OCI-LY3 (cell line): ENCODE measurements around the gene FLNB.
A peak's percentile ranks its signal among the peaks of the same experiment; 100 is the strongest.

Experiments
- H2AFZ ChIP-seq: fragments of 200-600, 300-600 bp; shearing (Covaris generic); 2 replicates; pipeline ENCODE4 v1.6.0; 2014; ENCODE audit warnings: antibody characterized with exemption, low read depth, low read length
- H3K27ac ChIP-seq: fragments of 200-600, 300-600 bp; sonication (generic); 2 replicates; pipeline ENCODE4 v1.5.1; 2014; ENCODE audit warnings: mild to moderate bottlenecking, low read length, moderate library complexity, mixed read lengths
- H3K27me3 ChIP-seq: fragments of 200-600, 300-600 bp; sonication (generic); 2 replicates; pipeline ENCODE4 v1.6.1; 2014; ENCODE audit warnings: low read depth, low read length, mixed read lengths
- H3K36me3 ChIP-seq: fragments of 200-600, 300-600 bp; sonication (generic); replicated peaks from 2 replicates; pipeline ENCODE3; 2014; ENCODE audit warnings: low read depth, low read length, mixed read lengths
- H3K4me1 ChIP-seq: fragments of 300-600, 200-600 bp; sonication (generic); 2 replicates; pipeline ENCODE4 v1.6.1; 2014; ENCODE audit warnings: low read length, mixed read lengths
- H3K4me2 ChIP-seq: fragments of 200-600, 300-600 bp; sonication (generic); 2 replicates; pipeline ENCODE4 v1.6.1; 2014; ENCODE audit warnings: low read length, mixed read lengths
- H3K4me3 ChIP-seq: fragments of 300-600, 200-600 bp; sonication (generic); 2 replicates; pipeline ENCODE4 v1.5.1; 2014; ENCODE audit warnings: antibody characterized with exemption, mild to moderate bottlenecking, low read length, moderate library complexity
- H3K79me2 ChIP-seq: fragments of 300-600, 200-600 bp; shearing (Covaris generic); 2 replicates; pipeline ENCODE4 v1.6.1; 2014; ENCODE audit warnings: mild to moderate bottlenecking, low read length, mixed read lengths
- H3K9ac ChIP-seq: fragments of 300-600, 200-600 bp; shearing (Covaris generic); 2 replicates; pipeline ENCODE4 v1.6.0; 2014; ENCODE audit warnings: mild to moderate bottlenecking, low read length, moderate library complexity
- H3K9me3 ChIP-seq: fragments of 200-600, 300-600 bp; shearing (Covaris generic); 2 replicates; pipeline ENCODE4 v1.6.1; 2014; ENCODE audit warnings: low read length, mixed read lengths; ENCODE audit not compliant: insufficient read depth
- H4K20me1 ChIP-seq: fragments of 200-600, 300-600 bp; sonication (generic); 2 replicates; pipeline ENCODE4 v1.6.1; 2016; ENCODE audit warnings: low read length, mixed read lengths; ENCODE audit not compliant: insufficient read depth
- CTCF ChIP-seq: fragments of 200-600, 300-600 bp; sonication (generic); IDR thresholded peaks from 2 replicates; pipeline ENCODE4 v1.5.1; 2014; ENCODE audit warnings: antibody characterized with exemption, low read length, low read depth
- EZH2phosphoT487 ChIP-seq: fragments of 200-600 bp; shearing (Covaris generic); IDR thresholded peaks from 2 replicates; pipeline ENCODE4 v1.6.1; 2018; ENCODE audit warnings: antibody characterized with exemption, mixed run types, low read depth

Gene FLNB

GRCh38 chr3:58134468-58134867 lies 126.2 kb downstream of the FLNB start:
- Histone ChIP-seq H3K79me2 (no peaks in the 10 kb centered on the region), H3K36me3 (peaks cover 8% of the 10 kb centered on the region), H3K9me3 (no peaks in the 10 kb centered on the region), H3K4me1 (no peaks in the 10 kb centered on the region), H3K27ac (no peak overlapping the region), H3K27me3 (no peaks in the 10 kb centered on the region), H4K20me1 (no peaks in the 10 kb centered on the region), H3K4me3 (no peak overlapping the region), H2AFZ (no peak overlapping the region), H3K4me2 (no peak overlapping the region), H3K9ac (no peak overlapping the region)
- TF ChIP-seq EZH2phosphoT487: no peak
- TF ChIP-seq CTCF: no peak

- Histone ChIP-seq H3K4me3 (no peak overlapping the region), H2AFZ (no peak overlapping the region), H3K79me2 (no peaks in the 10 kb centered on the region), H4K20me1 (no peaks in the 10 kb centered on the region), H3K9me3 (no peaks in the 10 kb centered on the region), H3K27ac (no peak overlapping the region), H3K4me1 (no peaks in the 10 kb centered on the region), H3K4me2 (no peak overlapping the region), H3K36me3 (peaks cover 8% of the 10 kb centered on the region), H3K27me3 (no peaks in the 10 kb centered on the region), H3K9ac (no peak overlapping the region)
- no peak for TF ChIP-seq EZH2phosphoT487
- peak; percentile 42 for TF ChIP-seq CTCF
Observed at GRCh38 chr3:58135712-58136543, 127.7 kb downstream of the FLNB start.

GRCh38 chr3:58137306-58137705 lies 129.1 kb downstream of the FLNB start:
- H3K9me3 ChIP-seq: no peaks in the 10 kb centered on the region
- H3K79me2 ChIP-seq: no peaks in the 10 kb centered on the region
- TF ChIP-seq EZH2phosphoT487 (no peak), CTCF (no peak)
- no peak overlapping the region for H3K4me2 ChIP-seq
- H4K20me1 ChIP-seq: no peaks in the 10 kb centered on the region
- no peaks in the 10 kb centered on the region for H3K27me3 ChIP-seq
- no peak overlapping the region for H3K9ac ChIP-seq
- H3K4me3 ChIP-seq: no peak overlapping the region
- no peaks in the 10 kb centered on the region for H3K4me1 ChIP-seq
- no peak overlapping the region for H2AFZ ChIP-seq
- no peak overlapping the region for H3K27ac ChIP-seq
- H3K36me3 ChIP-seq: peaks cover 8% of the 10 kb centered on the region

- Histone ChIP-seq H2AFZ (no peak overlapping the region), H3K27me3 (no peaks in the 10 kb centered on the region), H3K9ac (no peak overlapping the region), H3K27ac (no peak overlapping the region), H3K4me3 (no peak overlapping the region), H4K20me1 (no peaks in the 10 kb centered on the region), H3K79me2 (no peaks in the 10 kb centered on the region), H3K36me3 (peaks cover 3% of the 10 kb centered on the region), H3K9me3 (no peaks in the 10 kb centered on the region), H3K4me2 (no peak overlapping the region), H3K4me1 (no peaks in the 10 kb centered on the region)
- TF ChIP-seq EZH2phosphoT487 (no peak), CTCF (no peak)
Observed at GRCh38 chr3:58141766-58142345, 133.6 kb downstream of the FLNB start.
